Large intestine (tissue), 3 donors: Measurements from ENCODE around the gene PLA2G10. TPM values are rescaled to one million over a fixed set of nuclear protein-coding genes. Genes with fewer than 3 reads are reported as not detected.
"Not testable (repeated sequence)": the region's sequence is repeated elsewhere in the genome, so short reads cannot be mapped to it uniquely, and the experiment has no call there.

Experiments used
- DNase-seq, 2 donors: peaks; one replicate each; pipeline versions ENCODE4 v3.0.0 to v3.0.0-alpha.2; 2013
- H3K27ac ChIP-seq: one replicate; pipeline ENCODE4 v1.5.1; 2013; ENCODE audit warnings: low read length
- H3K27me3 ChIP-seq: 2 replicates; pipeline ENCODE4 v1.6.1; 2013; ENCODE audit warnings: low read length; ENCODE audit not compliant: control insufficient read depth, insufficient read depth
- H3K36me3 ChIP-seq: 2 replicates; pipeline ENCODE4 v1.6.1; 2013; ENCODE audit warnings: low read length; ENCODE audit not compliant: control insufficient read depth, insufficient read depth
- H3K4me1 ChIP-seq: one replicate; pipeline ENCODE4 v1.6.1; 2013; ENCODE audit warnings: low read length; ENCODE audit not compliant: control insufficient read depth, insufficient read depth
- H3K4me3 ChIP-seq: one replicate; pipeline ENCODE4 v1.5.1; 2013; ENCODE audit warnings: low read length
- H3K9me3 ChIP-seq: one replicate; pipeline ENCODE4 v1.6.1; 2013; ENCODE audit warnings: mild to moderate bottlenecking, low read depth, low read length, moderate library complexity; ENCODE audit not compliant: control insufficient read depth
- WGBS: methylation state at CpG from one replicate; pipeline ENCODE4 v1.1.5; 2013; ENCODE audit warnings: low lambda C conversion rate; ENCODE audit not compliant: insufficient coverage; 5-methylcytosine and 5-hydroxymethylcytosine counted together
- polyA plus RNA-seq: library from polyadenylated mRNA; unstranded; fragments of 120-200 nt; gene quantifications from one replicate; pipeline ENCODE4 v1.2.1, GENCODE V29; 2013

PLA2G10 gene
- polyA plus RNA-seq, 1 donor = 1.2 TPM

DNA sequence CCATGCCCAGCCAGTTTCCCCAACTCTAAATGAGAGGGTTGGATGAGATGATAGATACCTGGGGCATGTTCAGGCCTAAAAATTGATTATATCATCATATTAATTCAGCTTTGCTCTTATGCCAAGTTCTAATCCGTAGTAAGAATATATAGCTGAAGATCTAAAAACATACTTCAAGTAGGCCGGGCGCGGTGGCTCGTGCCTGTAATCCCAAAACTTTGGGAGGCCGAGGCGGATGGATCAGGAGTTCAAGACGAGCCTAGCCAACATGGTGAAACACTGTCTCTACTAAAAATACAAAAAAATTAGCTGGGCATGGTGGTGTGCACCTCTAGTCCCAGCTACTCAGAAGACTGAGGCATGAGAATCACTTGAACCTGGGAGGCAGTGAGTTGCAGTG is 12.0 kb downstream of the PLA2G10 start:
- Histone ChIP-seq H3K4me1 (no peaks in the 10 kb centered on the region), H3K27me3 (no peaks in the 10 kb centered on the region), H3K36me3 (no peaks in the 10 kb centered on the region), H3K9me3 (no peaks in the 10 kb centered on the region), H3K4me3 (no peak overlapping the region), H3K27ac (no peak overlapping the region)
- 96% methylated on average over 5 of the region's 8 CpGs for WGBS
- no peak for DNase-seq

DNA sequence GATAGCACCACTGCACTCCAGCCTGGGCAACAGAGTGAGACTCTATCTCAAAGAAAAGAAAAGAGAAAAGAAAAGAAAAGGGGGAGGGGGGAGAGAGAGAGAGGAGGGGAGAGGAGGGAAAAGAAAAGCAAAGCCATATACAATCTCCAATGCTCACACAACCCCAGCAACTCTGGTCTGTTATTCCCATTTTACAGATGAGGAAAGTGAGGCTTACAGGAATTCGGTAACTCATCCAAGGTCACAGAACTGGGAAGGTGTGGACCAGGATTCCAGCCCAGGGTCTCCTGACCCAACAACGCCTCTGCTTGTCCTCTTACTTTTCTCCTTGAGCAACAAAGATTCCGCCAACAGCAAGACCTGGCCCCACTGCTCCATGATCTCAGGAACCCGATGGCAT is 13.0 kb downstream of the PLA2G10 start:
- Histone ChIP-seq H3K27ac (no peak overlapping the region), H3K9me3 (no peaks in the 10 kb centered on the region), H3K4me3 (no peak overlapping the region), H3K27me3 (no peaks in the 10 kb centered on the region), H3K4me1 (no peaks in the 10 kb centered on the region), H3K36me3 (no peaks in the 10 kb centered on the region)
- DNase-seq = no peak
- 93% methylated on average over 2 of the region's 4 CpGs for WGBS

DNA sequence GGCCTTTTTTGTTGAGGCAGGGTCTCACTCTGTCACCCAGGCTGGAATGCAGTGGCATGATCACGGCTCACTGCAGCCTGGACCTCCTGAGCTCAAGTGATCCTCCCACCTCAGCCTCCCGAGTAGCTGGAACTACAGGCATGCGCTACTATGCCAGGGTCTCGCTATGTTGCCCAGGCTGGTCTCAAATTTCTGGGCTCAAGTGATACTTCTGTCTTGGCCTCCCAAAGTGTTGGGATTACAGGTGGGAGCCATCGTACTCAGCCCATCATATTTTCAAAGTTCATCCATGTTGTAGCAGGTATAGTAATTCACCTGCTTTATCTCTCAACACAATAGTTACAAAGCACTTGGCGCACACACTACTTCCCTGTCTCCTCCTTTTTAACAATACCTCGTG is 13.7 kb downstream of the PLA2G10 start:
- DNase-seq, H3K27ac ChIP-seq, H3K9me3 ChIP-seq, H3K27me3 ChIP-seq, H3K36me3 ChIP-seq, H3K4me1 ChIP-seq, H3K4me3 ChIP-seq: not testable (repeated sequence)
- no CpG with 5 or more reads among the region's 7 CpGs for WGBS

DNA sequence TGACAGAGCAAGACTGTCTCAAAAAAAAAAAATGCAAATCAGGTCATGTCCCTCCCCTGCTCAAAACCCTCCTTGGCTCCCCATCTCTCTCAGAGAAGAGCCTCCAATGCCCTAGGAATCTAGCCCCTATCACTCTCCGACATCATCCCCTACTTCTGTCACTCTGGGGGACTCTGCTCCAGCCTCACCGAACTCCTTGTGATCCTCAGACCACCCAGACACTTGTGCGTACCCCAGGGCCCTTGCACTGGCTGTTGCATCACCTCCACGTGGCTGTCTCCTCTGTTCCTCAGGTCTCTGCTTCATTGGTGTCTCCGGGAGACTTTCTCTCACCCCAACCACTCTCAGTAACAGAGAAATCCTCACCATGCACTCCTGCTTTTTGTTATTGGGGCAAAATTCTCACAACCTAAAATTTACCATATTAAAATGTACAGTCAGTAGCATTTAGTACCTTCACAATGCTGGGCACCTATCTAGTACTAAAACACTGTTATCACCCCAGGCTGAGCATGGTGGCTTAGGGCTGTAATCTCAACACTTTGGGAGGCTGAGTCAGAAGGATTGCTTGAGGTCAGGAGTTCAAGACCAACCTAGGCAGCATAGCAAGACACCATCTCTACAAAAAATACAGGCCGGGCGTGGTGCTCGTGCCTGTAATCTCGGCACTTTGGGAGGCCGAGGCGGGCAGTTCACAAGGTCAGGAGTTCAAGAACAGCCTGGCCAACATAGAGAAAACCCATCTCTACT is 15.2 kb downstream of the PLA2G10 start:
- no CpG with 5 or more reads among the region's 11 CpGs for WGBS
- DNase-seq = no peak
- Histone ChIP-seq H3K4me1 (no peaks in the 10 kb centered on the region), H3K4me3 (no peak overlapping the region), H3K27ac (no peak overlapping the region), H3K9me3 (no peaks in the 10 kb centered on the region), H3K27me3 (no peaks in the 10 kb centered on the region), H3K36me3 (no peaks in the 10 kb centered on the region)

DNA sequence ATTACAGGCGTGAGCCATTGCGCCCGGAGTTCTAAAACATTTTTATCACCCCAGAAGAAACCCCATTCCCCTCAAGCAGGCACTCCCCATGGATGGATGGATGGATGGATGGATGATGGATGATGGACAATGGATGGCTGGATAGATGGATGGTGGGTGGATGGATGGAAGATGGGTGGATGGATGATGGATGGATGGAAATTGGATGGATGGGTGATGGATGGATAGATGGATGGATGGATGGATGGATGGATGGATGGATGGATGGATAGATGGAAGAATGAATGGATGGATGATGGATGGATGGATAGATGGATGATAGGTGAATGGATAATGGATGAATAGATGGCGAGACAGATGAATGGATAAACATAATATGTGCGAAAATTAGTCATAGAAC is 16.5 kb downstream of the PLA2G10 start:
- Histone ChIP-seq H3K4me3 (no peak overlapping the region), H3K4me1 (no peaks in the 10 kb centered on the region), H3K9me3 (no peaks in the 10 kb centered on the region), H3K27ac (no peak overlapping the region), H3K36me3 (no peaks in the 10 kb centered on the region), H3K27me3 (no peaks in the 10 kb centered on the region)
- no peak for DNase-seq
- 100% methylated on average over 2 of the region's 5 CpGs for WGBS

- Histone ChIP-seq H3K4me3 (no peak overlapping the region), H3K4me1 (no peaks in the 10 kb centered on the region), H3K9me3 (no peaks in the 10 kb centered on the region), H3K27me3 (no peaks in the 10 kb centered on the region), H3K27ac (no peak overlapping the region), H3K36me3 (no peaks in the 10 kb centered on the region)
- no peak for DNase-seq
- 100% methylated on average over 1 of the region's 3 CpGs for WGBS
These were observed 17.5 kb downstream of the PLA2G10 start for GRCh38 chr16:14676633-14677032.

DNA sequence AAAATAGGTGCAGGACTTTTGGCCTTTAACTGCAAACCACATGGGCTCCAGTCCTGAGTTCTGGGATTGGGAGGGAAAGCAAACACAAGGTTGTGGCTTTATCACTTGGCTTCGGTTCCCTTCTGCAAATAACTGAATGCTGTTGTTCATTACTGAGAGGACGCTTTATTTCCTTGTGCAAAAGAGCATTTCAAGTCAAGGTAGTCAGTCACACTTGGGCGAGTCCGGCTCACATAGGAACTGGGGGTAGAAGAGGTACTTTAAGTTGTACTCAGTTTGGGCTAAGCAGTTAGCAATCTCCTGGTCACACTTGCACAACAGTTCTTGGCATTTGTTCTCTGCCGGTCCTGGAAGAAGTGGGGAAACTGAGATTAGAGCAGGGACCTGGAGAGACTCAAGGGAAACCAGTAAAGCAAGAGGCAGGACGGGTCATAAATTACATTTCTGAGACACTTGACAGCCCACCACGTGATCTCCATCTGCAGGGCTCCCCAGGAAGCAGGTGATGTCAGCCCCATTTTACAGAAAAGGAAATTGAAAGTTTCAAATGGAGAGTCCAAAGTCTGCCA is 21.6 kb downstream of the PLA2G10 start:
- H3K4me3 ChIP-seq = no peak overlapping the region
- peak; percentile 7 to 9 for DNase-seq
- H3K27ac ChIP-seq = no peak overlapping the region
- peaks cover 11% of the 10 kb centered on the region for H3K36me3 ChIP-seq
- no CpG with 5 or more reads among the region's 7 CpGs for WGBS
- no peaks in the 10 kb centered on the region for H3K4me1 ChIP-seq
- H3K9me3 ChIP-seq = no peaks in the 10 kb centered on the region
- no peaks in the 10 kb centered on the region for H3K27me3 ChIP-seq

- no CpG with 5 or more reads among the region's 4 CpGs for WGBS
- no peak overlapping the region for H3K4me3 ChIP-seq
- peaks cover 35% of the 10 kb centered on the region for H3K36me3 ChIP-seq
- H3K27ac ChIP-seq = no peak overlapping the region
- no peaks in the 10 kb centered on the region for H3K9me3 ChIP-seq
- H3K4me1 ChIP-seq = no peaks in the 10 kb centered on the region
- H3K27me3 ChIP-seq = no peaks in the 10 kb centered on the region
- DNase-seq = no peak
These were observed 24.3 kb downstream of the PLA2G10 start for GRCh38 chr16:14669776-14670175.

GRCh38 chr16:14668556-14669223 is 25.4 kb downstream of the PLA2G10 start:
- WGBS = 100% methylated on average over 1 of the region's 7 CpGs
- Histone ChIP-seq H3K9me3 (no peaks in the 10 kb centered on the region), H3K4me3 (no peak overlapping the region), H3K27me3 (no peaks in the 10 kb centered on the region), H3K27ac (no peak overlapping the region), H3K4me1 (no peaks in the 10 kb centered on the region), H3K36me3 (peaks cover 45% of the 10 kb centered on the region)
- peak in 1 of 2 donors; percentile 14 for DNase-seq

DNA sequence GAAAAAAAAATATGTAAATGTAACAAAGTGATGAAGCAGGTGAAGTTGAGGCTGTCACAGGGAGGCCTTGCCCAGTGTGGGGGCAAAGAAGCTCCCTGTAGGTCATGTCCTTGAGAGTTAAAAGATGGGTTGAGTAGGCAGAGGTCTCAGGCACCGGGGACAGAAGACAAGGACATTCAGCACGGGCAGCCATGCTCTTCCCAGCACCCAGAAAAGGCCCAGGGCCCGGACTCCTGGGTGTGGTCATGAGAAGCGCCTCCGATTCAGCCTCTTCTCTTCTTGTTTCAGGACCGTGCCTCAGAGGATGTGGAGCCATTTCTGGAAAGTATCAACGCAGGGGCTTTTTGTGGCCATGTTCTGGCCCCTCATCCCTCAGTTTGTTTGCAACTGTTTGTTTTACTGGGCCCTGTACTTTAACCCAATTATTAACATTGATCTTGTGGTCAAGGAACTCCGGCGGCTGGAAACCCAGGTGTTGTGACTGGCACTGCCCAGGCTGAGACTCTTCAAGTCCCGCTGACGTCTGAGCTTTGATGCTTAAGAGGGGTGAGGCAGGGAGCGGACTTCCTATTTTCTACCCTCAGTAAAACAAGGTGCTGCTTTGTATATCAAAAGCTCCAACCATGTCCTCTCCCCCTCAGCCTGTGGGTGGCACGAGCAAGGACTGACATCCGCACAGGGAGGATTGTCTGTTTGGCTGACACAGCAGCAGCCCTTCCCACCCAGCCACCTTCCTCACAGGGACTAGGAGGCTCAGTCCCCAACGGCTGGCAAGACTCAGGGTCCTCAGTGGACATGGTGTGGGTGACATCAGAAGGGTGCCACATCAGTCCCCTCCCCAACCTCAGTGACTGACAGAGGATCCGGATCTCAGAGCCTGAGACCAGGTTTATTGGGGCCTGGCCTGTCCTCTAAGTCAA is 26.5 kb downstream of the PLA2G10 start:
- no peak for DNase-seq
- Histone ChIP-seq H3K4me3 (no peak overlapping the region), H3K9me3 (no peaks in the 10 kb centered on the region), H3K27me3 (no peaks in the 10 kb centered on the region), H3K36me3 (peaks cover 50% of the 10 kb centered on the region), H3K4me1 (no peaks in the 10 kb centered on the region), H3K27ac (no peak overlapping the region)
- 100% methylated on average over 1 of the region's 16 CpGs for WGBS
